Limb (tissue), 2 donors: ENCODE data around the gene IHH.

Experiments
- DNase-seq, 2 donors: peaks; one replicate each; pipeline ENCODE4 v3.0.0-alpha.2; 2016; ENCODE audit errors: extremely low spot score in 2 of 2

Gene IHH

DNA sequence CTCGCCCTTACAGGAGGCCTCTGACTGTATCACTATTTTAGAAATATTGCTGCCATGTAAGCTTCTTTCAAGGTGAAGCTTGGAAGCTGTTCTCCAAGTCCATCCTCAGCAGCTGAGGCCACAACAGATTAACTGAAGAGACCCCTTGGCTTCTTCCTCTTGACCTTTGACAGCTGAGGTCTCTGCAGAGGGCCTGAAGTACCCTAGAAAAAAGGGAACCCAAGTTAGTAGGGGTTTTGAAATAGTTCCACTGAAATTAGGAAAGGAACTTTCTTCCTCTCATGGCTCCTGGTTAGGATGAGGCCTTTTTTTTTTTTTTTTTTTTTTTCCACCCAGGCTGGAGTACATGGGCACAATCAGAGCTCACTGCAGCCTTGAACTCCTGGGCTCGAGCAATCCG lies 15.5 kb upstream of the IHH start:
- no peak for DNase-seq

DNA sequence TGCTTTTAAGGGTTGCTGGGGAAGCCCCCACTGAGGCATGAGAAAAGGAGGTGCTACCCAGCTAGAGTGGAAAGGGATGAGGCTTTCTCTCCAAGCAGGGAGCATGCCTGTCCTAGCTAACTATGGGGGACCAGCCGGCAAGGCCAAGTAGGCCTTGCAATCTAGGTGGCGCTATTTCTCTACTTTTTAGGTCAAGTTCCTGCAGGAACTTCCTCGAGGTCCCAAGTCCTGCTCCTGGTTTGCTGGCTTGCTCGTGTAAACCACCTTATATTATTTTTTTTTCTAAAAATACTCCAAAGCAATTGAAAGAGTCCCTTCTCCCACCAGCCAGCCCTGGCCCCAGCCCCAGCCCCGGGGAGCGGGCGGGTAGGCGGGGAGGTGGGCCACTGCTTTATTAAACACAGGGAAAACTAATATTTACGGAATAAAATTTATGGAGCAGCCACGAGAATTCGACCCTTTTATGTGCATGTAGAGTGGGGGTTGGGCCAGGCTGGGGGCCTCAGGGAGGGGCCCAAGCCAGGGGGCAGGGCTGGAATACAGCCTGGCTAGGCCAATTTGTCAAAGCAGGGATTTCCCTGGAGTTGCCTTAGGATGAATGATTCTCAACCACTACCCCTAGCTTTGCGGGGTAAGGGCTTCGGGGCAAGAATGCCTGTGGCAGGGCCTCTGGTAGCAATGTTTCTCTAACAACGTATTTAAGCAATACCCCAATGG lies 12.8 kb upstream of the IHH start:
- peak; percentile 44 to 51 for DNase-seq

DNA sequence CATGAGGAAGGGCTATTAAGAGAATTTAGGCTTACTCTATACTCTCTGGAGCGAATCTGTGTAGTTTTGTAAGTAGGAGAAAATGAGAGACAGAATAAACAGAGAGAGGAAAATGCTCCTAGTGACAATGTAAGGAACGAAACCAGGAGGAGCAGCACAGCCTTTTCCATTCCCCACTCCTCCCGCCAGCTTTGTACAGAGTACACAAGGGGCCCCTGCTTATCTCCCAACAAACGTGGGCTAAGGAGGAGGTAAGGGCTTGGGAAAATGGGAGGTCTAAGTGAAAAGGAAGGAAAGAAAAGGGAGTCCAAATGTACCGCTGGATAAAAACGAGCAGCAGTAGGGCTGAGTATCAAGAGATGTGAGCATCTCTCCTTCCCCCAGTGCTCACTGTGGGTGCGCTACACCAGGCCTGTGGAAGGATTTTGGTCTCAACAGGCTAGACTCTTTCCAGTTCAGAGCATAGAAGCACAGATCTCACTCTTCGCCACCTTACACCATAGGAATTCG lies 12.1 kb upstream of the IHH start:
- no peak for DNase-seq

DNA sequence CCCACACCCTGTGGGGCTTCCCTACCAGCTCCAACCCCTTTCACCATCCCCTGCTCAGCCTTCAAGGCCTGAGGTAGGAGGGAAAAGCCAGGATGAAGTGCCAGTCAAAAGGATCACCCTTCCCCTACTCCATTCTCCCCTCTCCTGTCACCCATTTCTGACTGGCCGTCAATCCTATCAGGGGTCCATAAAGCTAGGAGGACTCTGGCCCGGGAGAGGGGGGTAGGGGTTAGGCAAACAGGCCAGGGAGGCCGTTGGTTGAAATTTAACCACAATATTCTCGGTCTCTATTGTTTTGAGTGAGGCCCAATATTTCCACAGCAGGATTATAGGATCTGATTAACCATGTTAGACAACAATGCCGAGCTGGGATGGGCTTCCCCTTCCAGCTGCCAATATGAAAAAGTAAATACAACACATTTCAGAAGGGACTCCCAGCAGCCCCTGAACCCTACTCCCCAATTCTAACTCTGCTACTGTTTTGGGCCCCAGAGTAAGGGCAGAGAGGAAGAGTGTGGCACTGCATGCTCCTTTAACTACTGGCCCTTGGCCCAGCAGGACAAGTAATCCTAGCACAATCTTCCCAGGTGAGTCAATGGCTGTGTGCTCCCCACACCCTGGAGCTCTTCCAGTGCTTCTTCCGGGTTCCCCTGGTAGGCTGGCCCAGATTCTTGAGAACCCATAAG lies 10.6 kb upstream of the IHH start:
- DNase-seq = no peak

DNA sequence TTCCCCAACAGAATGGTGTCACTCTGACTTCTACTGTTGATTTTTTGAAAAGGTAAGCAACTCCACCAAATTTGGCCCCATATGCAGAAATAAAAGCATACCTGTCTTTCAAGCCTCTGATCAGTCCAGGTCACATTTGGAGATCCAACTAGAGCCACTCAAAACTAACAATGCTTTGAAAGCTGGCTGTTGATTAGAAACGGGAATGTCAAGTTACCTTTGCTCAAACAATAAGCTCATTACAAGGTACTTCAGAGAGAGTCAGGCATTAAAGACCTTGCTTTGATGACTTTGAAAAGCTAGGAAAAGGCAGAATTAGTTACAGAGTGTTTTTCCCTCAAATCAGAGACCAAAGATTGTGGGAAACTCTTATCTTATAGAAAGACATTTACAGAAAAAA lies 4.8 kb upstream of the IHH start:
- DNase-seq = no peak

DNA sequence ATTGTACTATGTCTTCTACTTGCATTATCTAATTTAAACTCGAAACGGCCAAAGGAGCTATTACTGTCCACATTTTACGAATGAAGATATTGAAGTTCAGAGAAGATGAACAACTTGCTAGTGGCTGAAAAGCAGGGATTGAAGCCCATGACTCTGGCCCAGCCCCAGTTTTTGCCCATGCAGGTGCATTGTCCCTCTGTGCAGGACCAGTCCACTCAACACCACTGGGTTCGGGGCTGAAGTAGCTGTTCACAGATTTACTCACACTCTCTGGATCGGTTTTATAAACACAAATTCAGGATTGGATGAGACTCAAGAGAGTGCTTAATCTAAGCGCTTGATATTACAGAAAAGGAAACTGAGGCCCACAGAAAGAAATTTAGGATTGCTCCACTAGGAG lies 1.4 kb upstream of the IHH start:
- no peak for DNase-seq

DNA sequence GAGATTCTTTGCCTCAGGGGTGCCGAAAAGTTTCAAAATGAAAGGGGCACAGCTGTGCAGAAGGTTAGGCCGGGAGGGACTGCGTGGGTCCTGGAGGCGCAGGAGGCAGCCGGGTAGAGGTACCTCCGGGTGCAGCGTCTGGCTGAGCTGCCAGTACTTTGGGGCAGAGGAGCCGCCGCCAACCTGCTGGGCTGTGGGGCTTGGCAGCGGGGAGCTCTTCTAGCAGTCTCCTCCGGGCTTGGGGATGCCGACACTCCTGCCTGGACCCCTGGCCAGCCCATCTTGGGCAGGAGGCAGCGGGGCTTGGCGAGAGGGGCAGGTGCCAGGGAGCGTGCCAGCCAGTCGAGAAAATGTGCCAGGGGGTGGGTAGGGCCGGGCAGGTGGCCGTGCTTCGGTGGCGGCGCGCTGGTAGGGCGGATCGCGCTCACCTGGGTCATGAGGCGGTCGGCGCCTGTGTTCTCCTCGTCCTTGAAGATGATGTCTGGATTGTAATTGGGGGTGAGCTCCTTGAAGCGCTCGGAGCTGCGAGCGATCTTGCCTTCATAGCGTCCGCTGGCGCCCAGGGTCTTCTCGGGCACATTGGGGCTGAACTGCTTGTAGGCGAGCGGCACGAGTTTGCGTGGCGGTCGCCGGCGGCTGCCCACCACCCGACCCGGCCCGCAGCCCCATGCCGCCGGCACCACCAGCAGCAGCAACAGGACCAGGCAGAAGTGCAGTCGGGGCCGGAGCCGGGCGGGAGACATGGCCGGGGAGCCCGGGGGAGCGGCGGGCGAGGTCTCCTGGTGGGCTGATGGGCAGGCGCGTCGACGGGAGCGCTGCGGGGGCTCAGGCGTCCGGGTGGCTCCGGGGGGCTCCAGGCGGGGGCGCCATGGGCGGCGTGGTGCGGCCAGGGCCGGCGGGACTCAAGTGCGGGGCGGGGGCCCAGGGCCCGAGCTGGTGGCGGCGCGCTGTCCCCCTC lies 717 bp downstream of the IHH start:
- peak in 1 of 2 donors; percentile 34 for DNase-seq

DNA sequence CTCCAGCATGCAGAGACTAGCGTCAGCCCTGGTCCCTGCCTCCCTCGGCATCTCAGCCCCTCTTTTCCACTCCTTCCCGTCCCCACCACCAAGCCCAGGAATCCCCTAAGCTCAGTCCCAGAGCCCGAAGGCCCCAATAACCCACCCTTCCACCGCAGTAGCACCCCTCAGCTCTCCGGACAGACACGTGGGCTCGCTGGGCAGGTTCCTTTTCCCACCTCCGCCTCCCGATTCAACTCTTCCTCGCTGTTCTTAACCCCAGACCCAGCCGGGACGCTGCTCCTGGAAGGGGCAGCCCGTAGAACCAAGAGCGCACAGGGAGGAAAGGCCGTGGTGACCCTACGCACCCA lies 1.4 kb downstream of the IHH start:
- no peak for DNase-seq

DNA sequence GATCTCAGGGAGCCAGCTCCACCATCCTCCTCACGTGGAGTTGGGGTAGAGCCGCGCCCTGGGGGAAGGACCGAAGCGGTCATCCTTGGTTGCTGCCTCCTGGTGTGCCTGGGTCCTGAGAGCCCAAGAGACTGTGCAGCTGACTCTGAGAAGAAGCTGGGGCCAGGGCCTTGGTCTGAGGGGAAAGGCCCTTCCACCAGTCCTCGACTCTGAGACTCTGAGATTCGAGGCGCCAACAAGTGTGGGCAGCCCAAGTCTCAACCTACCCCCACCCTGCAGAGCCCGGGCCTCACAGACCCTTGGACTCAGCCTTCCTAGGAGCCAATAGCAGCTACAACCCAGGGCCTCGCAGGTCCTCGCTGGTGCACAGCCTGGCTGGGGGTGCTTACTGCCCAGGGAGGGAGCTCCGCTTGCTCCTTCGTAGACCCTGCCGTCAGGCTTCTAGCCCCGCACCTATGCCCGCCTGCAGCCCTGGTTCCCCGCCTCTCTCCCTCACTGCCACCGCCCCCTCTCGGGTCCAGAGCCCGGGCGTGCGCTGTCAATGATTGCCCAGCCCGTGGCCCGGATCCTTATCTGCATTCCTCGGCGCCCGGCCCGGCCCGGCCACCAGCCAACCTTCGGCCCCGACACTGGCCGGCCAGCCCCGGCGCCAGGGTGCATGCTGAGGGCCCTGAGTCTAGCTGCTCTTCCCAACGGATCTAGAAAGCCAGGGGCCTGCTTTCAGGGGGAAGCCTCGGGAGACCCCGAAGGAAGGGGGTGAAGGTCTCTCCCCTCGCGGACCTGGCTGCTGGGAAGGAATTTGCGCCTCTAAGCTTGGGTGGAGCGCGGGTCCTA lies 2.0 kb downstream of the IHH start:
- no peak for DNase-seq

DNA sequence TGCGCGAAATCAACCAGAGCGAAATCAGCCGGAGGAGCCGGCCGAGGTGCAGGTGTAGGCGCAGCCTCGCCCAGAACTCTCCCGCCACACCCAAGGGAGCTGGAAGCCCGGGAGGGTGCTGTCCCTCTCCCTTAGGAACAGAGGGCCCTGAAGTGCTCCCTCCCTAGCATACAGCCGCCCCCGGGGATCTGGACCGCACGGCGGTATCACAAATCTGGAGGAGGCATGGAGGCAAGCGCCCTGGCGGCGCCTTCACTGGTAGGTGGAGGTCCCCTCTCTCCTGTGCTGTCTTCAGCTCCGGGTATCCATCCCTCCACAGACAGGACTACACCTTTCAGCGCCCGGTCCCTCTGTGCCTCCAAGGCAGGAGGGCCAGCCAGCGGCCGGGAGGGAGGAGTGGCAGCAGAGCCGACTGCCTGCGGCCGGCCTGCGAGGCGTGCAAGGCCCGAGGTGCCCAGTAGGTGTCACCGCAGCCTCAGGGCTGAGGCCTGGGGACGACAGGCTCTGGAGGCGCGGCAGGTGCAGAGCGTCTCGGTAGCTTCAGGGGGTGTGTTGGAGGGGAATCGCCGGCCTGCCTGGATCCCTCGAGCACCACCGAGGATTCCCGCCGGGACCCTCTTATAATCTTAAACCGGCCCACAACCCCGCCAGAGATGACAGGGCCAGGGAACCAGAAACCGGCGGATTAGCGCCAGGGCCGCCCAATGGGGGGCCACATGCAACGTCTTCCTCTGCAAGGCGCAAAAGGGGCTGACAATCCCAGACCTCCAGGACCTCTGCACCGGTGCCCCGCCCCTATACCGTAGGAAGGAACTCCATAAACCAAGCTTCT lies 2.8 kb downstream of the IHH start:
- peak; percentile 45 to 84 for DNase-seq

DNA sequence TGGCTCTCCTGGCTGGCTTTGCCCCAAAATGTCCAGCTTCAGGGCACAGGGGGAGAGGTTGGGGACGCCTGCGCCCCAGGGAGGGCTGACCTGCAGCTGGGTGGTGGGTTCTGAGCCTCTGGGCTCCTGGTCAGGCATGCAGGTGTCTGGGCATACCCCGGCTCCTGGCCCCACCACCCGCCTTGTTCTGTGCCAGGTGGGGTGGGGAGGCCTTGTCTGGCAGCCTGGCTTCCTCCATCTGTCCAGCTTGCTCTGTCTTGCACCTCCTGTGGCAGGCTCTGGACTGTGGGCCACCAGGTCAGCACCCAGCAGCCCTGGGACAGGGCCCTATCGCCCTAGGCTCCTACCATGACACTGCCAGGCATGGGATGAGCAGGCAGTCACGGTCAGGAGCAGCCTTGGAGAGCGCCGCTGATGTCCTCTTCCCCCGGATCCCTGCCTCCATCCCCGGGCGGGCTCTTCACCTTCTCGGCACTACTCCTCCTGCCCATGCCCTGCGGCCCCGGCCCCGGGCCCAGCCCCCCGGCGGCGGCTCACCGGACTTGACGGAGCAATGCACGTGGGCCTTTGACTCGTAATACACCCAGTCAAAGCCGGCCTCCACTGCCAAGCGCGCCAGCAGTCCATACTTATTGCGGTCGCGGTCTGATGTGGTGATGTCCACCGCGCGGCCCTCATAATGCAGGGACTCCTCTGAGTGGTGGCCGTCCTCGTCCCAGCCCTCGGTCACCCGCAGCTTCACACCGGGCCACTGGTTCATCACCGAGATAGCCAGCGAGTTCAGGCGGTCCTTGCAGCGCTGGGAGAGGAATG lies 3.6 kb downstream of the IHH start:
- no peak for DNase-seq

DNA sequence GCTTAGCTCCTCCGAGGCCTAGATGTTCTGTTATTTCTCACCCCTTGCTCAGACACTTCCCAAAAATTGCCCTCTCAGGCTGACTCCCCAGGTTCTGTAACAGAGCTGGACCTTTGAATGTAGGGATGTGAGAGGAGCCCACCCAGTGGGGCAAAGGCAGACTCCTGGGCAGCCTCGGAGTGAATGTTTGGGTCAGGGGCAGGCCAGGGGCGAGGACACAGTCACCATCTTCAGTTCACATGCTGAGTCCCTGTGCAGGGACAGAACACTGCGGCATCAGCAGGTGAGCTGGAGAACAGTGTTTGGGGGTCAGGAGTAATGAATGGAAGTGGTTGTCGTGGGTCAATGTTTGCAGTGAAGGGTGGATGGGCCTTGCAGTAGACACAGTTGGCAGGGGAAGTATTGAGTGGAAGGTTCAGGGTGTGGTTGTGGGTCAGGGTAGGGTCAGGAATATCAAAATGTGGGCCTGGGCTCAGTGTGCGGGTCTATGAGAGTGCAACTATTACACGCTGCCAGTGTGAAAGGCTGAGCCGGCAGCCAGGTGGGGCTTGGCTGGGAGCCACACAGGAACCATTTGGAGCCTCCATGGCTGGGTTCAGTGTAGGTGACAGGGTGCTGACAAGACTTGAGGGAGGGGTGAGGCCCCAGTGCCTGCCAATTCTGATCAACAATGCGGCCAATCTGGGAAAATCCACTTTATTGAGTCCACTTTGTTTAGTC lies 4.4 kb downstream of the IHH start:
- no peak for DNase-seq

DNA sequence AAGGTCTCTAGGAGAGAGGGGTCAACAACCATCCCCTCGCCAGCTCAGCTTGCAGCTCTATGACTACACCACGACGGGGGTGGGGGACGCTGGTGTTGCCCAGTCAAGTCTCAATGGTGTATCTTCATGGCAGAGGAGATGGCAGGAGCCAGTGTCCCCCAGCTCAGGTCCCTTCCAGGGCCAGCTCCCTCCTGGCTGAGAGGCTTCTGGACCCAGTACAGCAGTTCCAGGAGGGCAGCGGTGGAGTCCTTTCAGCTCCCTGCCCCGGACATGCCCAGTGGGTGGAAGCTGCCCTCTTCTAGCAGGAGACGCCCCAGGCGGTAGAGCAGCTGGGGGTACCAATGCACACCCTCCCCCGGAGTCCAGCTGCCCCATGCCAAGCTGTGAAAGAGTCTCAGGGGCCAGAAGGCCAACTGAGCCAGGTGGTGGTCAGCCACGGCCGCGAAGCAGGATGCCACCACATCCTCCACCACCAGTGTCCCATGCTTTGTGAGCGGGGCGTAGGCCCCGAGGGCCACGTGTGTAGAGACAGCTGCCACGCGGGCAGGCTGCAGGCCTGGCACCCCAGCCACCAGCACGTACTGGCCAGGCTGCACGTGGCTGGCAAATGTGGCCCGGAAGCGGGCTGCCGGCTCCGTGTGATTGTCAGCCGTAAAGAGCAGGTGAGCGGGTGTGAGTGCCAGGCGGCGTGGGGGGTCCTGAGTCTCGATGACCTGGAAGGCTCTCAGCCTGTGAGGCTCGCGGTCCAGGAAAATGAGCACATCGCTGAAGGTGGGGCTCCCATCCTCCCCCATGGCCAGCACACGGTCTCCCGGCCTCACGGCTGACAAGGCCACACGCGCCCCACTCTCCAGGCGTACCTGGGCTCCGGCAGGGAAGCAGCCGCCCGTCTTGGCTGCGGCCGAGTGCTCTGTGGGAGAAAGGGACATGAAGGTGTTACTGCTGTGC lies 5.5 kb downstream of the IHH start:
- DNase-seq = no peak

DNA sequence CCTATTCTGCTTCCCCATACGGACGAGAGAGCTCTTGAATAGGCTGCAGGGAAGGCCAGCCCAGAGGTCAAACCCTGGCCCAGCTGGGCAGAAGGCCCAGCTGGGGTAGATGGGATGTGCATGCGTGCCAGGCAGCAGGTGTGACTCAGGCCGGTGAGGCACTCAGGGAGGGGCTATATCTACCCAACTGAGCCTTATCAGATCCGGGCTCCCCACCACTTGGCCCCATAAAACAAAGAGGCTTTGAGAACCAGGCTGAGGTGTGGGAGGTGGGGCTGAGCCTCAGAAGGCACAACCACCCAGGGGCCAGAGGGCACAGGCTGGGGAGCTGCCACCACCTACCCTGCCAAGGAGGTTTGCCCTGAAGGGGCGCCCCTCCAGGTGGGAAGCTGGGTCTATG lies 11.4 kb downstream of the IHH start:
- no peak for DNase-seq

DNA sequence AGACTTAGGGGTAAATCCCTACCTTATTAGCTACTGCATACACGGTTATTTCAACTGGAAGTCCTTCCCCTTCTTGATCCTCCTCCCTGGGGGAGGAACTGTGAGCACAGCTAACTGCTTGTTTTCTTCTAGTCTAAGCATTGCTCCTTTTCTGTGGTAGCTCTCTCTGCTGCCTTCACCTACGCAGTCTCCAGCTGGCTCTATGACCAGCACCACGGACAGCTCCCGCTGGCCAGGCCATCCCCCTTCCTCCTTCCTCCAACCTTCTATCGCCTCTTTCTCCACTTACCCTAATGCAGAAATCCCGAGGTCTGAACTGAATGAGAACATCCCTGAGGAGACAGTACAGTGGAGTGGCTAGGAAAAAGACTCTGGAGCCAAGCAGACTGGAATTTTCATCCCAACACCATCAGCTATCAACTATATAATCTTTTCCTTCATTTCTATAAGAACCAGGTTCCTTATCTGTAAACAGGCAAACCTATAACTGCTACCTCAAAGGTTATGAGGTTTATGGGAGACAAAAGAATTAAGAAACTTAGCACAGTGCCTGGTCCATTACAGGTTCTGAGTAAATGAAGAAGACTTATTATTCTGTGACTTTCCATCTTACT lies 14.7 kb downstream of the IHH start:
- peak; percentile 14 to 77 for DNase-seq

DNA sequence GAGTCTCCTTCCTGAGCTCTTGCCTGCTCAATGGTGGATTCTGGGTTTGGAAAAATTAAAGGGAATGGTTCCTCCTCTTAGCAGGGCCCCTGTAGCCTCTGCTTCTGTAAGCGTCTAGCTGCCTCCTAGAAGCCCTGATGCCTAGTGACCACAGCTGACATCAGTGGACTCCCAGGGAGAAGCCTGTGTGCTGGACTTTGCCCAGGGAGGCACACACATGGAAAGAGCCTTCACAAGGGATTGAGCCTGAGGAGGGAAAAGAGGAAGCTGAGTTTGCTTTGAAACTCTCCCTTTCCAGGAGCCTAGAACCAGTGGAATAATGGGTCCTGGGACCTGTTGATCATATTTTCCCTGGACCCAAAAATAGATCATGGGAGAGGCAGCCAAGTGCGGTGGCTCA lies 18.0 kb downstream of the IHH start:
- no peak for DNase-seq

DNA sequence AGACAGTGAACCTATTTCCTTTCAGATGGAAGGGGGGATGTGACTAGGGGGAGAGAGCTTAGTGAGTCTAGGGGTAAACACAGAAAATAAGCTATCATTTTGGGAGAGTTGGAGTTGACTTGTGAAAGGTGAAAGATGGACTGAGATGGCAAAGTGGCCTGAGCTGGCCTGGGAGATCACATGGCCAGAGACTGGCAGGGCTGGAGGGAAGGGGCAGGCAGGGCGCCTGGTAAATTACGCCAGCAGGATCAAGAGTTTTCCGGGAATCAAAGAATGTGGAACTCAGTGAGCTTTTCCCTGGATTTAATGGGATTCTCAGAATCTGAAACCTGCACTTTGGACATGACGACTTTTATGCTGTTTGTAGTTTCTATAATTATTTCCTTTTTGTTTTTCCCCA lies 18.6 kb downstream of the IHH start:
- no peak for DNase-seq
